Spinal cord (tissue), 10 donors: ENCODE measurements around the gene FANCE. TPM values are rescaled to one million over a fixed set of nuclear protein-coding genes. Genes with fewer than 3 reads are reported as not detected.
A peak's percentile ranks its signal among the peaks of the same experiment; 100 is the strongest.

ENCODE experiments used
- DNase-seq, 6 donors: peaks; one replicate each; pipeline versions ENCODE4 v3.0.0 to v3.0.0-alpha.2; 2013 to 2015; ENCODE audit warnings: low spot score in 6 of 6, low read depth in 4 of 6
- H3K27ac ChIP-seq: one replicate; pipeline ENCODE4 v1.5.1; 2013; ENCODE audit warnings: low read depth, low read length, control low read depth
- H3K27me3 ChIP-seq: one replicate; pipeline ENCODE4 v1.6.1; 2013; ENCODE audit warnings: low read length; ENCODE audit not compliant: control insufficient read depth, insufficient read depth
- H3K36me3 ChIP-seq: one replicate; pipeline ENCODE4 v1.6.1; 2013; ENCODE audit warnings: low read length; ENCODE audit not compliant: control insufficient read depth, insufficient read depth
- H3K4me1 ChIP-seq: one replicate; pipeline ENCODE4 v1.6.1; 2013; ENCODE audit warnings: low read length; ENCODE audit not compliant: control insufficient read depth, insufficient read depth
- H3K4me3 ChIP-seq: one replicate; pipeline ENCODE4 v1.5.1; 2013; ENCODE audit warnings: low read depth, low read length, control low read depth
- H3K9me3 ChIP-seq: one replicate; pipeline ENCODE4 v1.6.1; 2013; ENCODE audit warnings: low read length; ENCODE audit not compliant: control insufficient read depth, insufficient read depth
- WGBS: methylation state at CpG from one replicate; pipeline ENCODE4 v1.1.5; 2013; ENCODE audit warnings: missing lambda C conversion rate; ENCODE audit not compliant: insufficient coverage; 5-methylcytosine and 5-hydroxymethylcytosine counted together
- polyA plus RNA-seq, 2 donors: library from polyadenylated mRNA; unstranded; fragments of 120-200 nt; gene quantifications; one replicate each; pipeline ENCODE4 v1.2.1, GENCODE V29; 2013; ENCODE audit not compliant: insufficient read length in 2 of 2
- total RNA-seq, 2 donors: library from RNA; depleted of rRNA in 1 of 2; stranded (reverse); fragments of 120-200 nt in 1 of 2; fragments of >200 nt in 1 of 2; gene quantifications; one replicate each; pipeline versions ENCODE4 v1.2.3 to v1.2.4, GENCODE V29; 2013 to 2014
- donor health status: healthy.

FANCE gene
- total and polyA plus RNA-seq, 4 donors: 6.1 to 14.5 (median 12.3) TPM

DNA sequence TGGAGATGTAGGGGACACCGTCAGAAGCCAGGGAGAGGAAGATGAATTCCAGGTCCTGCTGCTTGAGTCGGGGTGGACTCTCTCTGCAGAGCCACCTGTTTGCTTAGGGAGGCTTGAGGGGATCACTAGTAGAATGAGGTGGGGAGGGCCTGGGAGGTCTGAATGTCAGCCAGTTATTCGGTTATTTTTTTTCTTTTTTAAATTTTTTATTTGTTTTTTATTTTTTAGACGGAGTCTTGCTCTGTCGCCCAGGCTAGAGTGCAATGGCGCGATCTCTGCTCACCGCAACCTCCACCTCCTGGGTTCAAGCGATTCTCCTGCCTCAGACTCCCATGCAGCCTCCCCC, 36.4 kb downstream of the FANCE start:
- H3K4me1 ChIP-seq: peaks cover 37% of the 10 kb centered on the region
- DNase-seq: no peak
- no peak overlapping the region for H3K4me3 ChIP-seq
- 79% methylated on average over 8 of the region's 9 CpGs for WGBS
- H3K27me3 ChIP-seq: peaks cover 11% of the 10 kb centered on the region
- H3K9me3 ChIP-seq: no peaks in the 10 kb centered on the region
- H3K36me3 ChIP-seq: peaks cover 20% of the 10 kb centered on the region
- no peak overlapping the region for H3K27ac ChIP-seq

DNA sequence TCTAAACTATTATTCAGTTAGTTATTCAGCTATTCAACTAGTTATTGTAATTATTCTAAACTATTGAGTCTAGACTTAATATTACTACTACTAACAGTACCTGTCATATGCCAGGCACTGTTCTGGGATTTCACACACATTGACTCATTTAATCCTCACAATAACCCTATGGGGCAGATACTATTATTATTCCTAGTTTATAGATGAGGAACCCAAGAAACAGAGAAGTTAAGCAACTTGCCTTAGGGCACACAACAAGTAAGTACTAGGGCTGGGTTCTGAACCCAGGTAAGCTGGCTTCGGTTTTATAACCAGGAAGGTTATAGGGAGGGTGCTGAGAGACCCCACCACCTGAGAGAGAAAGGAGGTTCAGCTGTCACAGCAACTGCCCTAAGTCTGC, 36.9 kb downstream of the FANCE start:
- 86% methylated on average over 1 of the region's 1 CpG for WGBS
- no peak for DNase-seq
- peaks cover 37% of the 10 kb centered on the region for H3K4me1 ChIP-seq
- peaks cover 11% of the 10 kb centered on the region for H3K27me3 ChIP-seq
- peaks cover 20% of the 10 kb centered on the region for H3K36me3 ChIP-seq
- no peak overlapping the region for H3K4me3 ChIP-seq
- H3K27ac ChIP-seq: no peak overlapping the region
- H3K9me3 ChIP-seq: no peaks in the 10 kb centered on the region

DNA sequence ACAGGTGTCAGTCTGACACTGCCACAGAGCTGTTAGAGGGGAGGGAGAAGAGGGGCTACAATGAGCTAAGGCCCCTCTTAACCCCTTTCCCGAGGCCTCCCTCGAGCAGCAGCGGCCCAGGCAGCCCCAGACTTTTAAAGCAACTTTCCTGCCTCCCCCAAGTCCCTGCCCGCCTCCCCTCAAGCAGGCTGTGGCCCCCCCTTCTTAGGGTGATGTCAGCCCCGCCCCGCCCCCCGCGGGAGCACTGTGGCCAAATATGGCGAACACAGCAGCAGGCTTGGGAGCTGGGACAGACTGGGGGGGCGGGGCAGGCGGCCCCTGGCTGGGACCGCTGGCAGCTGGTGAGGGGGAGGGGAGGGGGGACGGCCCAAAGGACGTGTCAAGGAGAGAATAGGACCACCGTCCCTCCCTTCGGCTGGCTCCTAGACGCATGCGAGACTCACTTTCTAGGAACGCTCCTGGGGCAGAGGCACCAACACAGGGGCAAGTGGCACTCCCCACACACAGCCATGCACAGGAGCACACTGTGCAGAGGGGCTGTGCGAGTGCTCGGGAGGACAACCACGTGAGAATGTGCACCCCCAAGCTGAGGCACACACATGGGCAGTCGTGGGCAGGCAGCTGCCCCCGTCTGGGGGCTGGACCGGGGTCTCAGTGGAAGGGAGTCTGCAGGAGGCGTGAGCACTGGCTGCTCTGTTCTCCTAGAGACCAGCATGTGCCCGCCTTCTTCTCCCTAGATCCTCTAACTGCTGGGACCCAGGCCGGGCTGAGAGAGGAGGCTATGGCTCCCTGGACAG, 38.1 kb downstream of the FANCE start:
- 13% methylated on average over 16 of the region's 28 CpGs for WGBS
- H3K27me3 ChIP-seq: peaks cover 11% of the 10 kb centered on the region
- H3K4me1 ChIP-seq: peaks cover 43% of the 10 kb centered on the region
- peak in 2 of 6 donors; percentile 69 to 79 for DNase-seq
- no peaks in the 10 kb centered on the region for H3K9me3 ChIP-seq
- peaks cover 15% of the 10 kb centered on the region for H3K36me3 ChIP-seq
- H3K4me3 ChIP-seq: no peak overlapping the region
- peak overlapping the region; percentile 40 for H3K27ac ChIP-seq

DNA sequence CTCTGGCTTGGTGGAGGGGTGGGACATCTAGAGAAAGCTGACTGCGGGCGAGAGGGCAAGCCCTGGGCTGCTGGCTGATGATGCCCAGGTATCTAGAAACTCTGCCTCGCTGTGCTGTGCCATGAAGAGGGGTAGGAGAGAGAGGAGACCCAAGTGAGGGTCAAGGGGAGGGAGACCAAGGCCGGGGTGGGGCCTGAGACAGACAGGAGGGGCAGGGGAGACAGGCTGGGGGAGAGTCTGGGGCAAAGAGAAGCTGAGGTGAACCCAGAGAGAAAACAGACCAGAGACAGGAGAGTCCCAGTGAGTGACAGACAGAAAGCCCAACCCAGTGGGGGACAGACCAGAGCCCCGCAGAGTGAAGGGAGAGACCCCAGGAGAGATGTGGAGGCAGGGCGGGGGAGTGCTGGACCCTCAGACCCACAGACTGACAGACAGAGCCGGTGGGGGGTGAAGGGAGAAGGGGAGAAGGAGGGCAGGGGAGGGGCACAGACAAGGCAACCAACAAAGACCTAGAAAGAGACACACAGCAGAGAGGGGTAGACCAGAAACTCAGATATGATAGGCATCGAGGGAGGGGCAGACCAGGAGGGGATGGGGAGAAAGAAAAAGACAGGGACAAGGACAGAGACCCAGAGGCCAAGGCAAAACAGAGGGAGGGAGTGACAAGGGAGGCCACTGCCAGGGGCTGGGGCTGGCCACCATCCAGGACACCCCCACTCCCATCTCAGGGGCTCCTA, 38.9 kb downstream of the FANCE start:
- peaks cover 44% of the 10 kb centered on the region for H3K4me1 ChIP-seq
- H3K4me3 ChIP-seq: no peak overlapping the region
- H3K27me3 ChIP-seq: peaks cover 8% of the 10 kb centered on the region
- no peak for DNase-seq
- peaks cover 7% of the 10 kb centered on the region for H3K36me3 ChIP-seq
- 51% methylated on average over 6 of the region's 8 CpGs for WGBS
- peak overlapping the region; percentile 16 for H3K27ac ChIP-seq
- no peaks in the 10 kb centered on the region for H3K9me3 ChIP-seq

DNA sequence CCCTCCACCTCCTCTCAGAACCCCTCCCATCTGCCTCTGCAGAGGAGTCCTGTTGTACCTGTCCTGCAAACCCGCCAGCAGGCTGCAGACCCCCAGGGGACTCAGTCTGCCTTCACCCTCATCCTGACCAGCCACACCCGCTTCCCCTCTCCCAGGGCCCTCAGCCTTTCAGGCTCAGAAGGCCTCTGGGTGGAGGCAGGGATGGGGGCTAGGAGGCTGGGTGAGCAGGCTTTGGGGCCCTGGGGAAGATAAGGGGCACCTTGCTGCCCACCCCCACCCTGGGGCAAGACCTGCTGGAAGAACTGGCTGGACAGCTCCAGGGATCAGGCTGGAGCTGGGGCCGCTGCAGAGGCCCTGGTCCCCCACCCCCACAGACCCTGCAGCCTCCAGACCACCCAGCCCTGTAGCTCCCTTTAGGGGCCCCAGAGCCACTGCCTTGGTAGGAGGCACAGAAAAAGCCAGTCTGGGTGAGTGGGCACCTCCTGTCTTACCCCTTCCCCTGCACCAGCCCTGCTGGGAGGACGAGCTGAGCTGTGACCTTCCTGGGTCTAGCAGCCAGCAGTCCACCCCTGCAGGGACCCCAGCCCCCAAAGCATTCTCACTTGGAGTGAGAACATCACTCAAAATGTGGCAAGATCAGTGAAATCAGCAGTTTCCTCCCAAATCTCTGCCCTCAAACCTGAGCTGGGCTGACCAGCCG, 39.6 kb downstream of the FANCE start:
- Histone ChIP-seq H3K27me3 (peaks cover under 1% of the 10 kb centered on the region), H3K36me3 (no peaks in the 10 kb centered on the region), H3K4me3 (no peak overlapping the region), H3K4me1 (peaks cover 47% of the 10 kb centered on the region), H3K27ac (peak overlapping the region; percentile 15), H3K9me3 (no peaks in the 10 kb centered on the region)
- DNase-seq: no peak
- 48% methylated on average over 3 of the region's 5 CpGs for WGBS

DNA sequence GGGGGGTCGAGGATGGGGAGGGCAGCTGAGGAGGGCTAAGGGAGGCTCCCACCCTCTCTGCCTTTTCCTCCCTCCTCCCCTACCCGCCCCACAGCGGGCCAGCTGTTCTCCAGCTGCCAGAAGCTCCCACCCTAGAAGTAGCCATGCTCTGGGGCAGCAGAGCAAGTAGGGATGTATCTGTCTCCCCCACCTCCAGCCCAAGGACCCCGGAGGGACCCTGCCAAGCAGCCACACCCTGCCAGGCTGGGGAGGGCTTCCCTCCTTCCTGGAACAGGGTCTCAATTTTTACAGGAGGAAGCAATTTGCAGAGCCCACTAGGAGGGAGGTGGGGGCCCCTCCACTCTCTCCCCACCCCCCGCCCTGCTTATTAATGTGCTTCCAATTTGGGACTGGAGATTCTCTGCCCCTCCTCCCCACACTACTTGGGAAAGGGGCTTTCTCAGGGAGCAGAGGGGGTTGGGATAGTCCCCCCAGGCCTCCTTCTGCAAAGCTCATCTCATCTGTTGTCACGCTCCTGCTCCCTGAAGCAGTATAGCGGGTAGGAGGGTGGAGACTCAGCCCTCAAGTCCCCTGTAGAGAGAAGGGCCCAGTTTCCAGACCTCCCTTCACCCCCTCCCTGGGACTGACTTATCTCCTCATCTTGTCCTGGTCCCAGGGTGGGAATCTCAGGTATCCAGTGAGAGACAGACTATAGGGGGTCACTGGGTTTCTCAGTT, 40.3 kb downstream of the FANCE start:
- DNase-seq: no peak
- 10% methylated on average over 2 of the region's 7 CpGs for WGBS
- H3K36me3 ChIP-seq: no peaks in the 10 kb centered on the region
- peaks cover 49% of the 10 kb centered on the region for H3K4me1 ChIP-seq
- H3K4me3 ChIP-seq: no peak overlapping the region
- H3K27me3 ChIP-seq: peaks cover under 1% of the 10 kb centered on the region
- no peaks in the 10 kb centered on the region for H3K9me3 ChIP-seq
- H3K27ac ChIP-seq: no peak overlapping the region

DNA sequence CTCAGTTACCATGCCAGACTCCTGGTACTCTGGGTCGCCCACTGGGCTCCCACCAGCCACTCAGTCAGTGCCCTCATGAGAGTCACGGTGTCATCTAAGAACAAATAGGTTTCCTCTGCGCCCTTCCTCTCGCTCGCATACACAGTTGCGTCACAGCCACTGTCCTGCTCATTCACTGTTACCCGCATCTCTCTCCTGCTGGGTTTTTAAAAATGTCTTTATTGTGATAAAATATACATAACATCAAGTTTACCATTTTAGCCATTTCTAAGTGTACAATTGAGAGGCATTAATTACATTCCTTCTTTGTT, 40.8 kb downstream of the FANCE start:
- Histone ChIP-seq H3K36me3 (no peaks in the 10 kb centered on the region), H3K27ac (no peak overlapping the region), H3K9me3 (no peaks in the 10 kb centered on the region), H3K4me1 (peaks cover 54% of the 10 kb centered on the region), H3K4me3 (no peak overlapping the region), H3K27me3 (peaks cover 6% of the 10 kb centered on the region)
- 60% methylated on average over 2 of the region's 7 CpGs for WGBS
- no peak for DNase-seq

DNA sequence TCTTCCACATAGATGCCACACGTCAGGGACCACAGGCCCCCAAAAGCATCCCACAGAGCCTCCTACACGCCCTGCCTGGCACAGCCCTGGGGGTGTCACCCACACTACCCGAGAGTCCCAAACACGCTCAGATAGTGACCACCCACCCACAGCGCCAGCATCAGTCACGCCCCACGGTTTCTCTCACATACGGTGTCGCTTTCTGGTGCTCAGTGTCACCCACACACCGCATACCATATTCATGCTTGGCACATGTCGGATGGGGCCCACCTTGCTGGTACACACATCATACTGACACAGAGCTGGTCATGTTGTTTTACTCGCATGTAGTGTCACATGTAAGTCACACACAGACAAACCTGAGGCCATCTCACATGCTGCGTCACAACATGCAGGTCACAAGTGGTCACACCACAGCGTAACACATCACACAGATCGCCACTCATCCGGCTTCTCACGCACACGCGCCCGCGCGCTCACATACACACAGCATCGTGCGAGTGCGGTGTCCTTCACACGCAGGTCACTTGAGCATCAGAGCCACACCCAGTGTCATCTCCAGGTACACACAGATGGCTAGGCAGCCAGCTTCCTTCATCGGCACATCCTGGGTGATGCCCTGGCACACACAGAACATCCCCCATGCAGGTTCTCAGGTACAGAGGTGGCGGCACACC, 41.3 kb downstream of the FANCE start:
- H3K4me1 ChIP-seq: peaks cover 59% of the 10 kb centered on the region
- H3K36me3 ChIP-seq: peaks cover 2% of the 10 kb centered on the region
- H3K27ac ChIP-seq: no peak overlapping the region
- H3K4me3 ChIP-seq: no peak overlapping the region
- 83% methylated on average over 18 of the region's 28 CpGs for WGBS
- H3K9me3 ChIP-seq: no peaks in the 10 kb centered on the region
- DNase-seq: no peak
- peaks cover 11% of the 10 kb centered on the region for H3K27me3 ChIP-seq

DNA sequence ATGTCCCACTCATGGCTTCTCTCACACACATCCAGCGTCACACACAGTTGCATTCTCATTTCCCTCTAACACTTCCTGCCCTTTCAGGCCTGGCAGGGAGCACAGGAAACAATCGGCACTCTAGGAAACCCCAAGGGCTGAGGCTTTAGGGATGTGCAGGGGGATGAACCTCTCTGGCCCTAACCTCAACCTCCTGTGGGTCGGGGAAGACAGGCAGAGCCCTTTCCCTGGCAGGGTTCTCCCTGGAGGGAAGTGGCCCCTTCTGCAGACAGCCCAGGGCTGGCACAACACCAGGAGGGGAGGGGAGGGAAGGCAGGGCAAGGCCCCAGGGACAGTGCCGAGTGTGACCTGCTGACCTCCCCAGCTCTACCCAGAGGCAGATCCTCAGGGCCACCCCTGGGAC, 42.0 kb downstream of the FANCE start:
- Histone ChIP-seq H3K4me1 (peaks cover 59% of the 10 kb centered on the region), H3K27ac (no peak overlapping the region)
- no peak for DNase-seq

More for the DNA sequence above, 42.0 kb downstream of the FANCE start:
- H3K9me3 ChIP-seq: no peaks in the 10 kb centered on the region
- peaks cover 2% of the 10 kb centered on the region for H3K36me3 ChIP-seq
- H3K4me3 ChIP-seq: no peak overlapping the region
- WGBS: 26% methylated on average over 2 of the region's 4 CpGs
- peaks cover 18% of the 10 kb centered on the region for H3K27me3 ChIP-seq
